Colonic mucosa (tissue), 4 donors: ENCODE results near the gene NHEJ1. TPM values are rescaled to one million over a fixed set of nuclear protein-coding genes. Genes with fewer than 3 reads are reported as not detected.

Source experiments
- DNase-seq: peaks from one replicate; pipeline ENCODE4 v3.0.0-alpha.2; 2020
- H3K27ac ChIP-seq: fragments of 200-600 bp; one replicate; pipeline ENCODE4 v1.8.0; 2021
- H3K27me3 ChIP-seq: fragments of 200-600 bp; one replicate; pipeline ENCODE4 v1.8.0; 2021
- H3K36me3 ChIP-seq: fragments of 200-600 bp; one replicate; pipeline ENCODE4 v1.8.0; 2021
- H3K4me1 ChIP-seq: fragments of 200-600 bp; one replicate; pipeline ENCODE4 v1.8.0; 2021; ENCODE audit warnings: mild to moderate bottlenecking
- H3K4me3 ChIP-seq: fragments of 200-600 bp; one replicate; pipeline ENCODE4 v1.8.0; 2021
- H3K9ac ChIP-seq, 2 donors: one replicate each; pipeline ENCODE4 v1.7.0; 2013; ENCODE audit warnings: control low read depth in 2 of 2, low read depth in 2 of 2, low read length in 2 of 2
- H3K9me3 ChIP-seq: fragments of 200-600 bp; one replicate; pipeline ENCODE4 v1.8.0; 2021
- CTCF ChIP-seq: fragments of 200-600 bp; IDR thresholded peaks from one replicate; pipeline ENCODE4 v1.8.0; 2022; ENCODE audit warnings: antibody characterized with exemption, mild to moderate bottlenecking
- intact Hi-C: fragments of 100-400 bp; cut with DNase I; formaldehyde crosslinking; loops from one replicate; pipeline ENCODE4 v1.14.1; 2022
- total RNA-seq, 2 donors: library from RNA; stranded (reverse); fragmentation: NEBNext Ultra II Directional in 1 of 2; extraction: Animal tissue kit (Norgen Biotek cat#: 25700) in 1 of 2; gene quantifications; one replicate each; pipeline ENCODE4 v1.2.1, GENCODE V29; 2021
- donor health status: healthy.
- donor health status: DM: no; HTN: no; CAD: no.
- donor health status: DM: no; HTN: no; CAD: no.

The NHEJ1 gene
- total RNA-seq, 2 donors from 2014 or later: 30.7 to 51.1 TPM

- Histone ChIP-seq H3K27ac (peak overlapping the region; percentile 100), H3K9ac (peak overlapping the region in 1 of 2 donors; percentile 85)
Measured at GRCh38 chr2:219175486-219175885, 14.9 kb upstream of the NHEJ1 start.

DNA sequence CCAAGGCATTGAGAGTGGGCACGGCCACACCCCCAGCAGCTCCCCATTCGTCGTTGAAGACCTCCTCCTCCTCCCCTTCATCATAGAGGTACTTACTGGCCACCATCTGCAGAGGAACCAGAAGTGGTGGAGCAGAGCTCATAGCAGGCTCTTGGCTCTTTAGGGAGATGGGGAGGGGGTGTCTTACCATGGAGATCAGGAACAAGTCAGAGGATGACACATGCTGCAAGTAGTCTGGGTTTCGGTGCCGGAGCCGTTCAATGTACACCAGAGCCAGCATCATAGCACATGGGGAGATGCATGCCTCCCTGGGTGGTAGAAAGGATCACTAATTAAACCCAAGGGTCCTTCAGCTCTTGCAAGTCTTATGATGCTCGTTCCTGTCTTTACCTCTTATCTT, 14.2 kb upstream of the NHEJ1 start:
- DNase-seq: no peak
- peaks cover 8% of the 10 kb centered on the region for H3K4me1 ChIP-seq
- intact Hi-C loops: loop anchor here (5.0 kb wide), 1 partner anchor 42 kb away; the partner anchor contains the start of gene ABCB6
- no peak overlapping the region for H3K27ac ChIP-seq
- H3K27me3 ChIP-seq: no peaks in the 10 kb centered on the region
- H3K9ac ChIP-seq: peak overlapping the region in 1 of 2 donors; percentile 48
- no peaks in the 10 kb centered on the region for H3K9me3 ChIP-seq
- H3K36me3 ChIP-seq: peaks cover 11% of the 10 kb centered on the region
- TF ChIP-seq CTCF: no peak
- no peak overlapping the region for H3K4me3 ChIP-seq

More at GRCh38 chr2:219175486-219175885, 14.9 kb upstream of the NHEJ1 start:
- Histone ChIP-seq H3K27me3 (no peaks in the 10 kb centered on the region), H3K9me3 (no peaks in the 10 kb centered on the region), H3K4me1 (peaks cover 8% of the 10 kb centered on the region), H3K36me3 (peaks cover 11% of the 10 kb centered on the region), H3K4me3 (peak overlapping the region; percentile 76)
- intact Hi-C loops: no loop called here
- DNase-seq: no peak
- TF ChIP-seq CTCF: no peak

GRCh38 chr2:219174146-219174545, 13.5 kb upstream of the NHEJ1 start:
- H3K4me1 ChIP-seq: peaks cover 8% of the 10 kb centered on the region
- no peak for DNase-seq
- TF ChIP-seq CTCF: no peak
- no peak overlapping the region for H3K9ac ChIP-seq
- no peak overlapping the region for H3K4me3 ChIP-seq
- intact Hi-C loops: loop anchor here (5.0 kb wide), 1 partner anchor 43 kb away; the partner anchor contains the start of gene ABCB6
- no peaks in the 10 kb centered on the region for H3K9me3 ChIP-seq
- H3K36me3 ChIP-seq: peaks cover 11% of the 10 kb centered on the region
- H3K27ac ChIP-seq: no peak overlapping the region
- H3K27me3 ChIP-seq: no peaks in the 10 kb centered on the region

DNA sequence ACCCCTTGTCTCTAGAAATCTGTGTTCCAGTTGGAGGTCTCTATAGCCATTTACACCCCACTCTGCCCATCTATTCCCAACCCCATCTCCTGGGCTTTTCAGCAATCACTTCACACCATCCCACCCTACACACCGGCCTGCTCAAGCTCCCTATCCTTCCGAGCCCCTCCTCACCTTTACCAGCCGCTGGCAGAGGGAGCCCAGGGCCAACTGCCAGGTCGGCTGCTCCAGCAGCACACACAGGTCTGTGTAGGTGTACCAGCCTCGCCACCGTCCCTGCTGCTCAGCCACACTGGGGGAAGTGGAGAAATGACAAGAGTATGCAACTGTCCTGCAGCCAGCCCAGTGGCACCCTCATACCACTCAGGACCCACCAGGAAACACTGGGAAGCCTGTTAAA, 12.6 kb upstream of the NHEJ1 start:
- H3K27ac ChIP-seq: no peak overlapping the region
- intact Hi-C loops: loop anchor here (5.0 kb wide), 1 partner anchor 44 kb away; the partner anchor contains the start of gene ABCB6
- peaks cover 11% of the 10 kb centered on the region for H3K36me3 ChIP-seq
- DNase-seq: no peak
- no peak for TF ChIP-seq CTCF
- no peaks in the 10 kb centered on the region for H3K9me3 ChIP-seq
- H3K4me3 ChIP-seq: no peak overlapping the region
- no peak overlapping the region for H3K9ac ChIP-seq
- peaks cover 8% of the 10 kb centered on the region for H3K4me1 ChIP-seq
- no peaks in the 10 kb centered on the region for H3K27me3 ChIP-seq

- H3K9ac ChIP-seq: no peak overlapping the region
- no peaks in the 10 kb centered on the region for H3K9me3 ChIP-seq
- no peak for DNase-seq
- intact Hi-C loops: loop anchor here (5.0 kb wide), 1 partner anchor 45 kb away; the partner anchor contains the start of gene ABCB6
- H3K4me1 ChIP-seq: peaks cover 8% of the 10 kb centered on the region
- no peak for TF ChIP-seq CTCF
- H3K4me3 ChIP-seq: no peak overlapping the region
- peaks cover 11% of the 10 kb centered on the region for H3K36me3 ChIP-seq
- H3K27ac ChIP-seq: no peak overlapping the region
- no peaks in the 10 kb centered on the region for H3K27me3 ChIP-seq
Measured at GRCh38 chr2:219172231-219173154, 11.9 kb upstream of the NHEJ1 start.
